22Rv1 (cell line): ENCODE data around the gene HGS.

Experiments used
- ZFX ChIP-seq: fragments of 450-650 bp; IDR thresholded peaks from 2 replicates; pipeline ENCODE4 v1.6.1; 2017; ENCODE audit warnings: antibody characterized with exemption, borderline replicate concordance
- TF ChIP-seq, protein P1 (sequence below): fragments of 450-650 bp; IDR thresholded peaks from 2 replicates; pipeline ENCODE4 v1.5.1; 2017; ENCODE audit warnings: mild to moderate bottlenecking

DNA sequence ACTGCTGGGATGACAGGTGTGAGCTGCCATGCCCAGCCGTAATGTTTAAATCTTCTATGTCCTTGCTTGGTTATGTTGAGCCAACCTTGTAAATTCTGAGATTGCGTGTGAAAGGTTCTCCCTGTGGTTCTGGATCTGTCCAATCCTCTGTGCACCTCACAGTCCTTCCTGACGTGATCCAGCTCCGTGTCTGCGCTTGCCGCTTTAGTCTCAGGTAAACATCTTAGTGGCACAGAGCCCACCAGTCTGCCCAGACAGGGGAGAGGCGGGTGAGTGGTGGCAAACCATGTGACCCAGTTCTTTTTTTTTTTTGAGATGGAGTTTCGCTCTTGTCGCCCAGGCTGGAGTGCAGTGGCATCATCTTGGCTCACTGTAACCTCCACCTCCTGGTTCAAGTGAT is 42.2 kb downstream of the HGS start:
- TF ChIP-seq, protein P1, sequence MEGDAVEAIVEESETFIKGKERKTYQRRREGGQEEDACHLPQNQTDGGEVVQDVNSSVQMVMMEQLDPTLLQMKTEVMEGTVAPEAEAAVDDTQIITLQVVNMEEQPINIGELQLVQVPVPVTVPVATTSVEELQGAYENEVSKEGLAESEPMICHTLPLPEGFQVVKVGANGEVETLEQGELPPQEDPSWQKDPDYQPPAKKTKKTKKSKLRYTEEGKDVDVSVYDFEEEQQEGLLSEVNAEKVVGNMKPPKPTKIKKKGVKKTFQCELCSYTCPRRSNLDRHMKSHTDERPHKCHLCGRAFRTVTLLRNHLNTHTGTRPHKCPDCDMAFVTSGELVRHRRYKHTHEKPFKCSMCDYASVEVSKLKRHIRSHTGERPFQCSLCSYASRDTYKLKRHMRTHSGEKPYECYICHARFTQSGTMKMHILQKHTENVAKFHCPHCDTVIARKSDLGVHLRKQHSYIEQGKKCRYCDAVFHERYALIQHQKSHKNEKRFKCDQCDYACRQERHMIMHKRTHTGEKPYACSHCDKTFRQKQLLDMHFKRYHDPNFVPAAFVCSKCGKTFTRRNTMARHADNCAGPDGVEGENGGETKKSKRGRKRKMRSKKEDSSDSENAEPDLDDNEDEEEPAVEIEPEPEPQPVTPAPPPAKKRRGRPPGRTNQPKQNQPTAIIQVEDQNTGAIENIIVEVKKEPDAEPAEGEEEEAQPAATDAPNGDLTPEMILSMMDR: no peak
- TF ChIP-seq ZFX: no peak
